GM10266 (cell line): ENCODE measurements around the gene CCN2.
"Not testable (repeated sequence)": the region's sequence is repeated elsewhere in the genome, so short reads cannot be mapped to it uniquely, and the experiment has no call there.

ENCODE experiments used
- DNase-seq: peaks from one replicate; pipeline ENCODE4 v3.0.0; 2012; ENCODE audit errors: extremely low spot score
- TF ChIP-seq, protein P1 (sequence below): IDR thresholded peaks from 2 replicates; pipeline ENCODE4 v1.5.1; 2012; ENCODE audit warnings: mild to moderate bottlenecking, low read depth; ENCODE audit not compliant: control insufficient read depth, insufficient read depth; ENCODE audit errors: missing control alignments

The CCN2 gene

DNA sequence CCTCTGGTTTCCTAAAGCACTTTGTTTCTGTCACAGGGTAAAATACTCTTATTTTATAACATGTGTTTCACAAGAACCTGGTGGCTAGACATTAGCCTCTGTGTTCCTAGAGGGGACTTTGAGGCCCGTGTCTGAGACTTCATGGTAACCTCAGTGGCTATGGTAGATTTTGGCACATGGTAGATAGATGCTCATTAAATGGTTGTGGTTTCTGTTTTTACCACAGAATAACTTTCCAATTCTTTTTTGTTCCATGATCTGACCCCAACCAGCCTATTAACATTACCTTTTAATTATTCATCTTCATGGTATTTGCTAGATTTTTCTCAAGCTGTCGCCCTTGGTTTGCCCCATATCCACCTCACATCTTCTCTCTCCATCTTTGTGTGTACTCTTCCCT lies 34.3 kb downstream of the CCN2 start:
- TF ChIP-seq, protein P1, sequence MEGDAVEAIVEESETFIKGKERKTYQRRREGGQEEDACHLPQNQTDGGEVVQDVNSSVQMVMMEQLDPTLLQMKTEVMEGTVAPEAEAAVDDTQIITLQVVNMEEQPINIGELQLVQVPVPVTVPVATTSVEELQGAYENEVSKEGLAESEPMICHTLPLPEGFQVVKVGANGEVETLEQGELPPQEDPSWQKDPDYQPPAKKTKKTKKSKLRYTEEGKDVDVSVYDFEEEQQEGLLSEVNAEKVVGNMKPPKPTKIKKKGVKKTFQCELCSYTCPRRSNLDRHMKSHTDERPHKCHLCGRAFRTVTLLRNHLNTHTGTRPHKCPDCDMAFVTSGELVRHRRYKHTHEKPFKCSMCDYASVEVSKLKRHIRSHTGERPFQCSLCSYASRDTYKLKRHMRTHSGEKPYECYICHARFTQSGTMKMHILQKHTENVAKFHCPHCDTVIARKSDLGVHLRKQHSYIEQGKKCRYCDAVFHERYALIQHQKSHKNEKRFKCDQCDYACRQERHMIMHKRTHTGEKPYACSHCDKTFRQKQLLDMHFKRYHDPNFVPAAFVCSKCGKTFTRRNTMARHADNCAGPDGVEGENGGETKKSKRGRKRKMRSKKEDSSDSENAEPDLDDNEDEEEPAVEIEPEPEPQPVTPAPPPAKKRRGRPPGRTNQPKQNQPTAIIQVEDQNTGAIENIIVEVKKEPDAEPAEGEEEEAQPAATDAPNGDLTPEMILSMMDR: no peak
- DNase-seq: no peak

DNA sequence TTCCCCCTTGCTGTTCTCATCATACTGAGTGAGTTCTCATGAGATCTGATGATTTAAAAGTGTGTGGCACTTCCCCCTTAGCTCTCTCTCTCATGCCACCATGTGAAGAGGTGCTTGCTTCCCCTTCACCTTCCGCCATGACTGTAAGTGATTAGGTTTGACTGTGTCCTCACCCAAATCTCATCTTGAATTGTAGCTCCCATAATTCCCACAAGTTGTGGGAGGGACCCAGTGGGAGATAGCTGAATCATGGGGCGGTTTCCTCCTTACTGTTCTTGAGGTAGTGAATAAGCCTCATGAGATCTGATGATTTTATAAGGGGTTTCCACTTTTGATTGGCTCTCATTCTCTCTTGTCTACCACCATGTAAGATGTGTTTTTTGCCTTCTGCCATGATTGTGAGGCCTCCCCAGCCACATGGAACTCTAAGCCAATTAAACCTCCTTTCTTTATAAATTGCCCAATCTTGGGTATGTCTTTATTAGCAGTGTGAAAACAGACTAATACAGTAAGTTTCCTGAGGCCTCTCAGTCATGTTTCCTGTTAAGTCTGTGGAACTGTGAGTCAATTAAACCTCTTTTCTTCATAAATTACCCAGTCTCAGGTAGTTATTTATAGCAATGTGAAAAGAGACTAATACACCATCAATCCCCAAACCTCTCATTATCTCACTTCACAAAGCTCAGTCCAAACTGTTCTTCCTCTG lies 34.9 kb downstream of the CCN2 start:
- DNase-seq: not testable (repeated sequence)

DNA sequence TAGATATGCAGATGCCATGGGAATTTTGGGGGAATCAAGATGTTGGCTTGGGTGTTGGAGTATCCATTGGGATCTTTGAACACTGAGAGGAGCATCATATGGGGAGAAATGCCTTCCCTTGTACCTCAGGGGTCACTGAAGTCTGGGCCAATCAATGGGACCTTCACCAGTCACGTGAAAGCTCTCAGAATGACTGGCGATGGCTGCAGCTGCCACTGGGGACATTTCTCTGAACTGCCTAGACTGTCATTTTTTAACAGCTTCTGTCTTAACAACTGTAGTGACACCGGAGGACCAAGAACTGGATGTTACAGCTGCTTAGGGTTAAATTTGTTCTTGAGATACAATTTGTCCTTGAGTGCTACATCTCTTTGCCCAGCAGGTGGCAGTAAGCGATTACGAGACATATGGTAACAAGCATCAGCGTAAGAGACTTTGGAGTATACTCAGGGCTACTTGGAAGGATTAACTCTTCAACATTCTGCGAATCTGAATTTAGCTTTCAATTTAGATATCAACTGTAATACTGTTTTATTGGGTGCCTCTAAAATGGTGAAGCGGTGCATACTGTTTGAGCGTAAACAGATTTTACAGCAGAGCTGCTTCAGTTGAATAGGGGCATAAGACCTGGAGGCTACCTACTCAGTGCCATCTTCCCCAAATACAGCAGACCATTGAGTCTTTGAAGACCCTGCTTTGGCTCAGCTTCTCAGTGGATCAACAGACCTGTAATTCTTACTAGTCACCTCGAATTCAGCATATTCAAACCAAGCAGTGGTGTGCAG lies 36.0 kb downstream of the CCN2 start:
- TF ChIP-seq, protein P1: peak; percentile 79
- peak; percentile 44 for DNase-seq

DNA sequence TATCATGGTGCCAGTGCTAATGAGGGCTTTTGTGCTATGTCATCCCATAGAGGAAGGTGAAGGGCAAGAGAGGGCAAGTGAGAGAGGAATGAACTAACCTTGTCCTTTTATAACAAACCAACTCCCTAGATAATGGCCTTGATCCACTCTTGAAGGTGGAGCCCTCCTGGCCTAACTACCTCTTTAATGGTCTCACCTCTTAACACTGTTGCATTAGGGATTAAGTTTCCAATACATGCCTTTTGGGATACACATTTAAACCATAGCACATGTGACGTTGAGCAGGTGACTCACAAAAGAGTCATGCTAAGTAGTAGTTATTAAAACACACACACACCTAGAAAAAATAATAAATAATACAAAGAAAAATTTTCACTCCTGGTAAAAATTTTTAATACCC lies 36.9 kb downstream of the CCN2 start:
- no peak for DNase-seq

DNA sequence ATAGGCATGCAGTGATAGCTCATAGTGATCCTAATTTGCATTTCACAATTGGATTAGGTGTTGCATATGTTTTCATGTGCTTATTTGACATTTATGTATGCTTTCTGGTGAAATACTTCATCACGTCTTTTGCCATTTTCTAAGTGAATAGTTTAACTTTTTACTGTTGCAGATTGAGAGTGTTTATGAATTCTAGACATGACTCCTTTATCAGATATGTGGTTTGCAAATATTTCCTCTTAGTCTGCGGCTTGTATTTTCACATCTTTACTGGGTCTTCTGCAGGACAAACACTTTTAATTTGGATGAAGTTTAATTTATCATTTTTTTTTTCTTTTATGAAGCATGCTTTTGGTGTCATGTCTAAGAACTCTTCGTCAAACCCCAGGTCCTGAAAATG lies 39.2 kb downstream of the CCN2 start:
- DNase-seq: no peak
- TF ChIP-seq, protein P1: no peak

More for the DNA sequence above, 36.9 kb downstream of the CCN2 start:
- TF ChIP-seq, protein P1: no peak

DNA sequence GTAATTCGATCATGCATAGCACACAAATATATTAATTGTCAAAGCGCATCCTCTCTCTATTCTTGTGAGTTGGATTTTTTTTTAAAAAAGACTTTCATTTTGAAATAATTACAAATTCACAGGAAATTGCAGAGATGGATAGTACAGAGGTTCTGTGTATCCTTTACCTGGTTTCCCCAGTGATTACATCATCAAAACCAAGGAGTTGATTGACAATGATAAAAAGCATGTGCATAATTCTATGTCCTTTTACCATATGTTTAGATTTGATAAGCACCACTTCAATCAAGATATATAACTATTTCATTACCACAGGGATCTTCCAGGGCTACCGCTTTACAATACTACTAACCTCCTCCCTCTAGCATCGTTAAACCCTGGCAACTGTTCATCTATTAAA lies 40.2 kb downstream of the CCN2 start:
- no peak for DNase-seq
- TF ChIP-seq, protein P1: no peak

DNA sequence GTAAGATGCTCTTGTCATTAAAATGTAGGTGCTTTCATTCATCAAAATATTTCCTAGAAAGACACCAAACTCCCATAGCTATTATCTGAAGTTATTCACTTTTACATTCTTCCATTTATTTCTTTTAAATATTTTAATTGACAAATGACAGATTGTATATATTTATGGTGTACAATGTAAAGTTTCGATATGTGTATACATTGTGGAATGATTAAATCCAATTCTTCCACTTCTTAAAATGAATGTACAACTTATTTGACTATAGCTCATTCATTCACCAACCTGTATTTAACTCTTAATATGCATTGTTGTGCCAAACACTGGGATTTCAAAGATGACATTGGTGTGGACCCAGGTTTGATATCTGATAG lies 41.0 kb downstream of the CCN2 start:
- DNase-seq: no peak
- TF ChIP-seq, protein P1: no peak
